Chondrocyte (in vitro differentiated cells): ENCODE data around the gene NUMBL. TPM values are rescaled to one million over a fixed set of nuclear protein-coding genes. Genes with fewer than 3 reads are reported as not detected.
A peak's percentile ranks its signal among the peaks of the same experiment; 100 is the strongest.

Experiments
- DNase-seq: peaks from one replicate; pipeline ENCODE4 v3.0.0; 2021; ENCODE audit warnings: mixed read lengths, low spot score
- H3K27ac Mint-ChIP-seq: one replicate; pipeline ENCODE4 v1.8.0; 2021; ENCODE audit warnings: mild to moderate bottlenecking, moderate library complexity, mixed read lengths; ENCODE audit not compliant: unreplicated experiment
- H3K27me3 Mint-ChIP-seq: 2 replicates; pipeline ENCODE4 v1.8.0; 2021; ENCODE audit warnings: low read depth, mixed read lengths
- H3K36me3 Mint-ChIP-seq: 2 replicates; pipeline ENCODE4 v1.8.0; 2021; ENCODE audit warnings: low read depth, mixed read lengths
- H3K4me1 Mint-ChIP-seq: 2 replicates; pipeline ENCODE4 v1.8.0; 2021; ENCODE audit warnings: low read depth, mild to moderate bottlenecking, mixed read lengths
- H3K4me3 Mint-ChIP-seq: one replicate; pipeline ENCODE4 v1.8.0; 2021; ENCODE audit warnings: mild to moderate bottlenecking, moderate library complexity, mixed read lengths; ENCODE audit not compliant: unreplicated experiment
- H3K9me3 Mint-ChIP-seq: 2 replicates; pipeline ENCODE4 v1.8.0; 2021; ENCODE audit warnings: low read depth, mixed read lengths
- CTCF ChIP-seq: fragments of 200-600 bp; sonication (generic); IDR thresholded peaks from 2 replicates; pipeline ENCODE4 v1.5.0; 2021; ENCODE audit warnings: antibody characterized with exemption, mild to moderate bottlenecking, moderate library complexity
- long read RNA-seq: library from polyadenylated mRNA; stranded (forward); transcript quantifications from one replicate; pipeline ENCODE4 v2.0.0, GENCODE V29; 2021
- total RNA-seq: library from RNA; stranded (reverse); gene quantifications from 3 replicates; pipeline ENCODE4 v1.2.1, GENCODE V29; 2021

Gene NUMBL
- 104 to 121 TPM (median 117 TPM) in 3 replicates for total RNA-seq
- long read RNA-seq, transcript NUMBL-201 (10 exons, 3,561 nt): major isoform, 5 of 9 reads
- long read RNA-seq, partial matches to known transcripts: 1 of 9 reads
- long read RNA-seq, other reads (novel, unspliced or antisense): 3 of 9 reads

- Mint-ChIP-seq H3K9me3 (no peaks in the 10 kb centered on the region), H3K4me1 (peaks cover 9% of the 10 kb centered on the region), H3K4me3 (peak within 1 kb of the TSS; percentile 84), H3K27me3 (no peaks in the 10 kb centered on the region), H3K27ac (peak within 1 kb of the TSS; percentile 96), H3K36me3 (peaks cover 11% of the 10 kb centered on the region)
- no peak for DNase-seq
- no peak for TF ChIP-seq CTCF
These were observed at the start of gene NUMBL for GRCh38 chr19:40690050-40690692. TSS of gene NUMBL (minus strand) at chr19:40690651. CDS start at chr19:40690483, 168 bp downstream.

GRCh38 chr19:40739030-40739839, 48.8 kb upstream of the NUMBL start:
- TF ChIP-seq CTCF: no peak
- Mint-ChIP-seq H3K9me3 (no peaks in the 10 kb centered on the region), H3K4me3 (no peak overlapping the region), H3K27ac (no peak overlapping the region), H3K36me3 (peaks cover 20% of the 10 kb centered on the region), H3K27me3 (no peaks in the 10 kb centered on the region), H3K4me1 (no peaks in the 10 kb centered on the region)
- DNase-seq: no peak

GRCh38 chr19:40737102-40737644, 46.7 kb upstream of the NUMBL start:
- no peak for TF ChIP-seq CTCF
- Mint-ChIP-seq H3K36me3 (peaks cover 35% of the 10 kb centered on the region), H3K27ac (no peak overlapping the region), H3K4me1 (no peaks in the 10 kb centered on the region), H3K4me3 (no peak overlapping the region), H3K27me3 (no peaks in the 10 kb centered on the region), H3K9me3 (no peaks in the 10 kb centered on the region)
- no peak for DNase-seq

- H3K27ac Mint-ChIP-seq: no peak overlapping the region
- DNase-seq: no peak
- no peak overlapping the region for H3K4me3 Mint-ChIP-seq
- no peaks in the 10 kb centered on the region for H3K4me1 Mint-ChIP-seq
- TF ChIP-seq CTCF: no peak
- H3K36me3 Mint-ChIP-seq: peaks cover 35% of the 10 kb centered on the region
- H3K27me3 Mint-ChIP-seq: no peaks in the 10 kb centered on the region
- no peaks in the 10 kb centered on the region for H3K9me3 Mint-ChIP-seq
These were observed 46.2 kb upstream of the NUMBL start for GRCh38 chr19:40736661-40737060.
